Measurements from ENCODE around the gene ZNF479.
"Not testable (repeated sequence)": the region's sequence is repeated elsewhere in the genome, so short reads cannot be mapped to it uniquely, and the experiment has no call there.

The ZNF479 gene

DNA sequence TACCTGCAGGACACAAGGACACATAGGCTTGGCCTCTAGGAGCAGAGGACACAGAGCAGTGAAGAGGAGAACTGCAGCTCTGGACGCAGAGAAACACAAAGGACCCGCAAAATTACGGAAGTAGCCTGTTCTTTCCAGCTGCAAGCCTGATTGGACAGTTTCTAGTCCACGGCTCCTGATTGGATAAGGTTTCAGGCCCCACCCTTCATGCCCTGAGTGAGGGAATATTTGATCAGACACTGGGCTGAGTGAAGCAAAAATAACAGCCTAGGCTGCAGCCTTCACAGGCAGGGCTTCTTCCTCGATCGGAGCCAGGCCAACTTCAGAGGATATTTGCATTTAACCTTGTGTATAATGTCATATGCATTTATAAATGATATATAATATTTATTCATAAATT, at the start of gene ZNF479:
TSS of gene ZNF479 (minus strand) at position 101 of the 400 bp plus-strand sequence. CDS start 112 bp downstream, outside the sequence.
- DNase-seq: not testable (repeated sequence)

GRCh38 chr7:57182031-57182430, 49.8 kb upstream of the ZNF479 start:
- no peak for DNase-seq

DNA sequence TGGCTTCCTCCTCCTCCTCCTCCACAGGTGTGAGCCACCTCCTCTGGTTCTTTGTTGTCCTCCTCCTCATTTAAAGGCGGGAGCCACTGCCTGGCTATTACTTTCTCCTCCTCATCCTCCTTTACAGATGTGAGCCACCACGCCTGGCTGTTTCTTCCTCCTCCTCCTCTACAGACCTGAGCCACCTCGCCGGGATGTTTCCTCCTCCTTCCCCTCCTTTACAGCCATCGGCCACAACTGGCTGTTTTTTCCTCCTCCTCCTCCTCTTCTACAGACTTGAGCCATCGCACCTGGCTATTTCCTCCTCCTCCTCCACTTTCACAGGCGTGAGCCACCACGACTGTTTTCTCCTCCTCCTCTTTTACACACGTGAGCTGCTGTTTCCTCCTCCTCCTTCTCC, 49.0 kb upstream of the ZNF479 start:
- no peak for DNase-seq

DNA sequence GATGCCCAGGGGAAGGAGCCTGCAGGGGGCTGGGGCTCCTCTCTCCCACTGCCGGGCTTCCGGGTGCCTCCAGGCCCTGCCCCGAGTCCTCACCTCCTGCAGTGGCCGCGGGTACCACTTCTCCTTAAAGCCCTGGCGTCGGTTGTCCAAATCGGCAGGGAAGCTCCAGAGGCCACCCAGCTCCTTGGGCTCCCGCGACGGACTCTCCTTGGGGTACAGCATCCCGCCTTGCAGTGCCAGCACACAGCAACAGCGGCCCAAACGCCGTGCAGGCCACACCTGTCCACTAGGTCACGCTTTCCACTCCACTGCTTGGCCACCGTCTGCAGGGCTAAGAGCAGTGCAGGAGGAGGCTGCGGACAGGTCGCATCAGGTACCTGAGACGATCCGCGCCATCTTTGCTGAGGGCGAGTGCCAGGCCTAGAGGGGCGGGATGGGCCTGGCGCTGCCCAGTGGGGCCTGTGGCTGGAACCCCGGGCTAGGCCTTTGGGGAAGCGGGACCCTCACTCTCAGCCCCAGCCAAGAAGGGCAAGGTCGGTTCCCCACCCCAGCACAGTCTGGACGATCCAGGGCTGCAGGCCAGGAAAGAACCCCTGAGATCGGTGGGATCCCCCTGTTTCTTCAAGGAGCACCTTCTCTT, 47.7 kb upstream of the ZNF479 start:
- no peak for DNase-seq

DNA sequence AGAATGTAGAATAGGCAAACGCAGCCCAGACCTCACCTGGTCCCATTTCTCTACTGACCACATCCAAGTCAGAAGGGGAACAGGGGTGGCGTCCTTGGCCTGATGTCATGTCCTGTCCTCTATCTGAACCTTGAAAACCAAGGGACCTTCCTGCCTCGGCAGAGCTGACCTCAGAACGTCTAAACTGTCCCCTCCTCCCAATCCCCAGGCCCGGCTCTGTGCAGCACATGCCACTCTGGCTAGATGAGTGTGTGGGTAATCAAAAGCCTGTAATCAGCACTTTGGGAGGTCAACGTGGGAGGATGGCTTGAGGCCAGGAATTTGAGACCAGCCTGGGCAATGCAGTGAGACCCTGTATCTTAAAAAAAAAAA, 46.5 kb upstream of the ZNF479 start:
- DNase-seq: no peak

- no peak for DNase-seq
Measured at GRCh38 chr7:57177856-57178767, 45.9 kb upstream of the ZNF479 start.

DNA sequence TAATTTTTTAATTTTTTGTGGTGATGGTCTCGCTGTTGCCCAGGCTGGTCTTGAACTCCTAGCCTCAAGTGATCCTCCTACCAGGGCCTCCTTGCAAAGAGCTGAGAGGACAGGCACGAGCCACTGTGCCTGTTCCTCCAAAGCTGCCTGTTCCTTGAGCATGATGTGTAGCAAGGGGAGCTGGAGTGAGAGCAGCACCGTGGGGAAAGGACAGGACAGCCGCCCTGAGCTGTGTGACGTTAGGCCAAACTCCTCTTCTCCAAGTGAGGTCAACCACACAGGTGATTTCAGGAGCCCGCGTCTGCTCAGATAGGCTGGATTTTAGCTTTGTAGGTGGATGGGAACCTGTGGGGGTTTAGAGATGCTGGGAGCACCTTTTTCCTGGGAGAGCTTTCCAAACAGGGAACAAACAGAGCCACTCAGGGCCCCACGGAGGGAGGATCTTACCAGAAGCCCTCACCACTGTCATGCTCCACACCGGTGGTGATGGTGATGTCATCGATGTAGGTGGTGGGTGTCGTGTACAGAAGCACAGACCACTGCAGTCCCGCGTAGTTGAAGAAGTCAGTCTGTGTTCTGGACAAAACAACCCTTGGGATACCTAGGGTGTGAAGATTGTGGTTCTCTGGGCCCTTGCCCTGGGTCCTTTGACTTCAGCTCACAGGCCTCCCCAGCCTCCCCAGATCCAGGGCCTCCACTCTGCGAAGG, 44.8 kb upstream of the ZNF479 start:
- DNase-seq: no peak

- DNase-seq: no peak
Measured at GRCh38 chr7:57165285-57165899, 33.2 kb upstream of the ZNF479 start.

DNA sequence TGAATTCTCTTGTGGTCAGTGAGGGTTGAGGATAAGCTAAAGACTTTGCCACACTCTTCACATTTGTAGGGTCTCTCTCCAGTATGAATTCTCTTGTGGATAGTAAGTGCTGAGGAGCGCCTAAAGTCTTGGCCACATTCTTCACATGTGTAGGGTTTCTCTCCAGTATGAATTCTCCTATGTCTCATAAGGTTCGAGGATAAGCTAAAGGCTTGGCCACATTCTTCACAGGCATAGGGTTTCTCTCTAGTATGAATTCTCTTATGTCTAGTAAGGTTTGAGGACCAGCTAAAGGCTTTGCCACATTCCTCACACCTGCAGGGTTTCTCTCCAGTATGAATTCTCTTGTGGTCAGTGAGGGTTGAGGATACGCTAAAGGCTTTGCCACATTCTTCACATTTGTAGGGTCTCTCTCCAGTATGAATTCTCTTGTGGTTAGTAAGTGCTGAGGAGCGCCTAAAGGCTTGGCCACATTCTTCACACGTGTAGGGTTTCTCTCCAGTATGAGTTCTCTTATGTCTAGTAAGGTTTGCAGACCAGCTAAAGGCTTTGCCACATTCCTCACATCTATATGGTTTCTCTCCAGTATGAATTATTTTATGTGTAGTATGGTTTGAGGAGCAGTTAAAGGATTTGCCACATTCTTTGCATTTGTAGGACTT, 12.0 kb downstream of the ZNF479 start:
- not testable (repeated sequence) for DNase-seq

Measured in NCI-H1417 (cell line).